Esophagus squamous epithelium (tissue), 5 donors: Measurements from ENCODE around the gene SLC12A8. TPM values are rescaled to one million over a fixed set of nuclear protein-coding genes. Genes with fewer than 3 reads are reported as not detected.

Source experiments
- DNase-seq: peaks from one replicate; lab custom pipeline; 2025; lab: John Stamatoyannopoulos, UW
- H3K27ac ChIP-seq, 4 donors: fragments of 200-600 bp; sonication (generic); one replicate each; pipeline ENCODE4 v1.5.1; 2016 to 2019; ENCODE audit warnings: mild to moderate bottlenecking in 1 of 4
- H3K27me3 ChIP-seq, 4 donors: fragments of 200-600 bp; sonication (generic); 1 replicate in 3 of 4; 2 replicates in 1 of 4; pipeline versions ENCODE4 v1.5.1 to v1.6.0; 2017 to 2021; ENCODE audit warnings: antibody characterized with exemption in 1 of 4
- H3K36me3 ChIP-seq, 3 donors: fragments of 200-600 bp; sonication (generic); one replicate each; pipeline ENCODE4 v1.5.1; 2016 to 2019
- H3K4me1 ChIP-seq, 3 donors: fragments of 200-600 bp; sonication (generic); one replicate each; pipeline ENCODE4 v1.5.1; 2017 to 2019
- H3K4me3 ChIP-seq, 4 donors: fragments of 200-600 bp; sonication (generic); 1 replicate in 3 of 4; 2 replicates in 1 of 4; pipeline ENCODE4 v1.5.1; 2016 to 2019; ENCODE audit warnings: mild to moderate bottlenecking in 2 of 4, moderate library complexity in 1 of 4
- H3K9me3 ChIP-seq, 3 donors: fragments of 200-600 bp; sonication (generic); one replicate each; pipeline ENCODE4 v1.5.1; 2016 to 2019
- POLR2A ChIP-seq, 4 donors: fragments of 450-650 bp; IDR thresholded peaks; one replicate each; pipeline ENCODE4 v1.6.1; 2017; ENCODE audit warnings: antibody characterized with exemption in 4 of 4, mild to moderate bottlenecking in 4 of 4, moderate library complexity in 3 of 4
- WGBS, 2 donors: methylation state at CpG; one replicate each; pipeline ENCODE4 v1.1.5; 2018; 5-methylcytosine and 5-hydroxymethylcytosine counted together
- intact Hi-C: fragments of 100-400 bp; cut with DNase I; formaldehyde crosslinking; loops from one replicate; pipeline ENCODE4 v1.15.0; 2022
- total RNA-seq, 4 donors: library from RNA; depleted of rRNA; stranded (reverse); fragments of >200 nt; gene quantifications; one replicate each; pipeline ENCODE4 v1.1.0, GENCODE V29; 2016
- TF ChIP-seq, protein P1 (sequence below), 6 experiments: fragments of 450-650 bp in 4 of 6; fragments of 200-600 bp in 2 of 6; sonication (generic) in 2 of 6; IDR thresholded peaks; one replicate each; pipeline ENCODE4 v1.5.1; 2016 to 2019; ENCODE audit warnings: antibody characterized with exemption in 6 of 6, mild to moderate bottlenecking in 4 of 6, moderate library complexity in 4 of 6
- donor health status: DM: yes; HTN: yes; CAD: no.

Gene SLC12A8
- total RNA-seq, 4 donors from 2014 or later = 9.9 to 15.9 (median 13.8) TPM

GRCh38 chr3:125055331-125055912 is 157.1 kb downstream of the SLC12A8 start:
- no peaks in the 10 kb centered on the region for H3K27me3 ChIP-seq
- intact Hi-C loops = loop anchor here (10.0 kb wide), 1 partner anchor 89 kb away; no protein-coding TSS in a partner anchor
- peaks cover 0 to 1% (median 0%) of the 10 kb centered on the region in 3 donors for H3K36me3 ChIP-seq
- peaks cover 39 to 72% (median 48%) of the 10 kb centered on the region in 3 donors for H3K4me1 ChIP-seq
- no peak for TF ChIP-seq POLR2A (IDR thresholded peaks at IDR 0.05)
- TF ChIP-seq, protein P1, sequence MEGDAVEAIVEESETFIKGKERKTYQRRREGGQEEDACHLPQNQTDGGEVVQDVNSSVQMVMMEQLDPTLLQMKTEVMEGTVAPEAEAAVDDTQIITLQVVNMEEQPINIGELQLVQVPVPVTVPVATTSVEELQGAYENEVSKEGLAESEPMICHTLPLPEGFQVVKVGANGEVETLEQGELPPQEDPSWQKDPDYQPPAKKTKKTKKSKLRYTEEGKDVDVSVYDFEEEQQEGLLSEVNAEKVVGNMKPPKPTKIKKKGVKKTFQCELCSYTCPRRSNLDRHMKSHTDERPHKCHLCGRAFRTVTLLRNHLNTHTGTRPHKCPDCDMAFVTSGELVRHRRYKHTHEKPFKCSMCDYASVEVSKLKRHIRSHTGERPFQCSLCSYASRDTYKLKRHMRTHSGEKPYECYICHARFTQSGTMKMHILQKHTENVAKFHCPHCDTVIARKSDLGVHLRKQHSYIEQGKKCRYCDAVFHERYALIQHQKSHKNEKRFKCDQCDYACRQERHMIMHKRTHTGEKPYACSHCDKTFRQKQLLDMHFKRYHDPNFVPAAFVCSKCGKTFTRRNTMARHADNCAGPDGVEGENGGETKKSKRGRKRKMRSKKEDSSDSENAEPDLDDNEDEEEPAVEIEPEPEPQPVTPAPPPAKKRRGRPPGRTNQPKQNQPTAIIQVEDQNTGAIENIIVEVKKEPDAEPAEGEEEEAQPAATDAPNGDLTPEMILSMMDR (IDR thresholded peaks at IDR 0.05) = no peak
- peak overlapping the region; percentile 62 to 89 (median 77) for H3K4me3 ChIP-seq
- DNase-seq = no peak
- H3K27ac ChIP-seq = peak overlapping the region; percentile 87 to 99 (median 92)
- H3K9me3 ChIP-seq = no peaks in the 10 kb centered on the region
- 0% methylated on average over 13 of the region's 78 CpGs; no CpG with 5 or more reads in 1 of the 2 donors for WGBS, 2 donors

DNA sequence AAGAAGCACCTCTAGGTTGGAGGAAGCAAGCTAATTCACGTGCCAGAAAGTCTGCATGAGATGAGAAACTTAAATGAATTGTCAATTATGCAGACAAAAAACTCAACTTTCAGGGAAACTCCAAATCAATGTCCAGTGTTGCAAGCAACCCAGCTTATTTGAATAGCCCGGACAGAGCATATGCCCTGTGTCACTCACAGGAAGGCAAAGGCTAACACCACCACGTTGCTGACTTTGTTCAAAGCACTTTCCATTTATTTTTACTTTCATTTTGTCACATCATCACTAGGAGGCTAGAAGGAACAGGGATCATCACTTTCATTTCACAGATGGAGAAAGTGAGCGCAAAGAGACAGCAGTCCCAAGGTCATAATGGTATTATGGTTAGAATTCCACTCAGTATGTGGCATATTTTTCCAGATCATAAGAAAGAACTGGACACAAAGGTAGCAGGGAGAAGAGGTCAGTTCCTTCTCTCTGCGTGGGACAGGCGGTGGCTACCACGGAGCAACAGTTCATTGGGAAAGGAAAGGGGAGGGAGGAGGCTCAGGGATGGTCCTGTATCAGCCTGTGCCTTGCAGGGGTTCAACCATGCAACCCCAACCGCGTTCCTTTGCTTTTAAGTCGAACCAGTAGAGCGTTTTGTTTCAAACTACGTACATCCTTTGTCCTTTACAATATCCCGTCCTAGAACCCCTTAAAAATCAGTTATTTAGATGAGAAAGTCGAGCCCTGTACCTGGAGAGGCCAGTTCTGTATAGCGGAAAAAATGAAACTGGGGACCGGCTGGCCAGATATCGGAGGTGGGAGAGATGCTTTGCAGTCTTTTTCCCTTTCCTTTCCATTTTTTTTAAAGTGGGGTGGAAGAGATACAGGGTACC is 157.9 kb downstream of the SLC12A8 start:
- no peaks in the 10 kb centered on the region for H3K9me3 ChIP-seq
- TF ChIP-seq, protein P1 (IDR thresholded peaks at IDR 0.05) = peak in 3 of 6 experiments; percentile 6 to 27 (median 10)
- TF ChIP-seq POLR2A (IDR thresholded peaks at IDR 0.05) = peak in 2 of 4 donors; percentile 36 to 53
- peaks cover 0 to 6% (median 0%) of the 10 kb centered on the region in 3 donors for H3K36me3 ChIP-seq
- peak overlapping the region; percentile 87 to 99 (median 92) for H3K27ac ChIP-seq
- intact Hi-C loops = loop anchor here (10.0 kb wide), 1 partner anchor 90 kb away; no protein-coding TSS in a partner anchor
- DNase-seq = no peak
- peak overlapping the region; percentile 62 to 89 (median 77) for H3K4me3 ChIP-seq
- 1 to 4% methylated on average over 17 of the region's 17 CpGs for WGBS, 2 donors
- no peaks in the 10 kb centered on the region for H3K27me3 ChIP-seq
- H3K4me1 ChIP-seq = peaks cover 43 to 79% (median 50%) of the 10 kb centered on the region in 3 donors

DNA sequence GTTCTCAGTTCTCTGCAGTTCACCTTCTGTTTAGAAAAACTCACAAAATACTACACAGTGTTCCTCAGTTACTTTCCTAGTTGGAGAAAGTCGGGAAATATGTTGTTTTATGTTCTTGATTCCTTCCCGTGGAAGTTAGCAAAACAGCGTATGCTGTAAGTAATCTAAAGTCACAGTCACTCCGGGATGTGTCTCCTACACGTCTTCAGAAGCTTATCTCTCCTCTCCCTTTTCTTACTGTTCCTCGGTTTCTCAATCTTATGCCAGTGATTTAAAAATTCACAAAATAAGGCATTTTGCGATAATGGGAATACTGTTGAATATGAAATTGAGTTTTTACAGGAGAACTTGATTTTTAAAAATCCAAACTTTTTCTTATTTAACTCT is 158.5 kb downstream of the SLC12A8 start:
- Histone ChIP-seq H3K27ac (peak overlapping the region; percentile 87 to 99 (median 92)), H3K36me3 (peaks cover 0 to 11% (median 0%) of the 10 kb centered on the region in 3 donors), H3K27me3 (no peaks in the 10 kb centered on the region), H3K4me1 (peaks cover 49 to 86% (median 56%) of the 10 kb centered on the region in 3 donors), H3K9me3 (no peaks in the 10 kb centered on the region), H3K4me3 (peak overlapping the region; percentile 62 to 89 (median 77))
- TF ChIP-seq, protein P1 (IDR thresholded peaks at IDR 0.05) = no peak
- no peak for TF ChIP-seq POLR2A (IDR thresholded peaks at IDR 0.05)
- DNase-seq = no peak
- 69 to 74% methylated on average over 7 of the region's 7 CpGs for WGBS, 2 donors
- intact Hi-C loops = loop anchor here (10.0 kb wide), 1 partner anchor 91 kb away; no protein-coding TSS in a partner anchor

DNA sequence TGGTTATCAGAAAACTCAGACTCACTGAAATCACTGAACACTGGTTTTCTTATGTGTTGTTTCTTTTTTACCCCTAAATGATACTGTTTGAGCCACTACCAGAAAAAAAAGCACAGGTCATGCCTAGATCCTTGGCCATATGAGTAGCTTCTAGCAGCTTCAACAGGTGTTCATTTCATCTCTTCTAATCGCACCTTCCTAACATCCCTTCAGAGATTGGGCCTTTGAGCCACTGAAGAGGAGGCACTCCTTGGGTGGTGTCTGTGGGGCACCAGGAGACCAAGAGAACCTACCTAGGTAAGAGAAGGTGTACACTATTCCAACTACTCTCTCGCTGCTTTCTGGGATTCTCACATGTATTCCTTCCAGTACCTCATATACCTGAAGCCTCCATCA is 159.2 kb downstream of the SLC12A8 start:
- H3K27ac ChIP-seq = peak overlapping the region; percentile 87 to 99 (median 92)
- DNase-seq = no peak
- no peak for TF ChIP-seq POLR2A (IDR thresholded peaks at IDR 0.05)
- TF ChIP-seq, protein P1 (IDR thresholded peaks at IDR 0.05) = no peak
- no peaks in the 10 kb centered on the region for H3K9me3 ChIP-seq
- intact Hi-C loops = loop anchor here (10.0 kb wide), 1 partner anchor 91 kb away; no protein-coding TSS in a partner anchor
- WGBS, 2 donors = 81 to 100% methylated on average over 2 of the region's 2 CpGs
- peaks cover 54 to 93% (median 63%) of the 10 kb centered on the region in 3 donors for H3K4me1 ChIP-seq
- H3K4me3 ChIP-seq = peak overlapping the region in 3 of 4 donors; percentile 71 to 89 (median 83)
- peaks cover 0 to 11% (median 0%) of the 10 kb centered on the region in 3 donors for H3K36me3 ChIP-seq
- no peaks in the 10 kb centered on the region for H3K27me3 ChIP-seq
